Activated T-helper 1 cell treated with anti-CD3 and anti-CD28 coated beads, Interleukin-12 subunit alpha, Interleukin-12 subunit beta, Interleukin-2, Interleukin-4 antibody, amounts not matched to agents 30 ng/mL and 10 ng/mL and 1 ng/mL, durations not matched to agents 14 hours and 24 hours and 36 hours (primary cell): ENCODE results near the gene BARHL1. TPM values are rescaled to one million over a fixed set of nuclear protein-coding genes. Genes with fewer than 3 reads are reported as not detected.
A peak's percentile ranks its signal among the peaks of the same experiment; 100 is the strongest.

Experiments
- DNase-seq: peaks from one replicate; pipeline ENCODE4 v3.0.0; 2021; ENCODE audit warnings: low spot score
- H3K27ac Mint-ChIP-seq: one replicate; pipeline ENCODE4 v1.8.0; 2021; ENCODE audit warnings: mild to moderate bottlenecking, mixed read lengths
- H3K27me3 Mint-ChIP-seq: one replicate; pipeline ENCODE4 v1.8.0; 2022; ENCODE audit warnings: mild to moderate bottlenecking, moderate library complexity, mixed read lengths; ENCODE audit not compliant: insufficient read depth
- H3K36me3 Mint-ChIP-seq: one replicate; pipeline ENCODE4 v1.8.0; 2021; ENCODE audit warnings: low read depth, mixed read lengths
- H3K4me1 Mint-ChIP-seq: one replicate; pipeline ENCODE4 v1.8.0; 2021; ENCODE audit warnings: low read depth, mixed read lengths
- H3K4me3 Mint-ChIP-seq: one replicate; pipeline ENCODE4 v1.8.0; 2021; ENCODE audit warnings: mild to moderate bottlenecking, moderate library complexity, mixed read lengths
- H3K9me3 Mint-ChIP-seq: one replicate; pipeline ENCODE4 v1.8.0; 2021; ENCODE audit warnings: mixed read lengths
- intact Hi-C: fragments of 100-400 bp; cut with micrococcal nuclease; formaldehyde crosslinking; loops from one replicate; pipeline ENCODE4 v1.15.1; 2024
- total RNA-seq: library from RNA; stranded (reverse); gene quantifications from 2 replicates; pipeline ENCODE4 v1.2.3, GENCODE V29; 2022

BARHL1 gene
- total RNA-seq, 1 donor from 2014 or later = not detected

- H3K4me1 Mint-ChIP-seq = peaks cover 8% of the 10 kb centered on the region
- intact Hi-C loops = loop anchor here (5.0 kb wide), 2 partner anchors 423 to 1923 kb away; partner anchors contain the start of genes NTNG2 and PRDM12
- H3K27me3 Mint-ChIP-seq = peaks cover 72% of the 10 kb centered on the region
Observed at GRCh38 chr9:132584601-132585560, 2.5 kb downstream of the BARHL1 start.

GRCh38 chr9:132585954-132586829, 3.8 kb downstream of the BARHL1 start:
- no peak for DNase-seq
- Mint-ChIP-seq H3K27ac (peak overlapping the region; percentile 6), H3K36me3 (no peaks in the 10 kb centered on the region), H3K27me3 (peaks cover 73% of the 10 kb centered on the region), H3K9me3 (no peaks in the 10 kb centered on the region), H3K4me1 (peaks cover 8% of the 10 kb centered on the region), H3K4me3 (no peak overlapping the region)
- intact Hi-C loops = loop anchor here (5.0 kb wide), 2 partner anchors 424 to 1924 kb away; partner anchors contain the start of genes NTNG2 and PRDM12

More at GRCh38 chr9:132584601-132585560, 2.5 kb downstream of the BARHL1 start:
- no peak for DNase-seq
- H3K9me3 Mint-ChIP-seq = no peaks in the 10 kb centered on the region
- no peaks in the 10 kb centered on the region for H3K36me3 Mint-ChIP-seq
- no peak overlapping the region for H3K27ac Mint-ChIP-seq
- no peak overlapping the region for H3K4me3 Mint-ChIP-seq

- Mint-ChIP-seq H3K36me3 (peaks cover 2% of the 10 kb centered on the region), H3K9me3 (no peaks in the 10 kb centered on the region), H3K27me3 (peaks cover 73% of the 10 kb centered on the region), H3K4me1 (peaks cover 8% of the 10 kb centered on the region), H3K27ac (no peak overlapping the region), H3K4me3 (no peak overlapping the region)
- intact Hi-C loops = loop anchor here (5.0 kb wide), 2 partner anchors 425 to 1925 kb away; partner anchors contain the start of genes NTNG2 and PRDM12
- DNase-seq = no peak
Observed at GRCh38 chr9:132586830-132587591, 4.6 kb downstream of the BARHL1 start.

- Mint-ChIP-seq H3K36me3 (peaks cover 8% of the 10 kb centered on the region), H3K4me3 (no peak overlapping the region), H3K9me3 (no peaks in the 10 kb centered on the region), H3K27ac (no peak overlapping the region), H3K27me3 (peaks cover 74% of the 10 kb centered on the region), H3K4me1 (peaks cover 8% of the 10 kb centered on the region)
- intact Hi-C loops = loop anchor here (5.0 kb wide), 2 partner anchors 425 to 1925 kb away; partner anchors contain the start of genes NTNG2 and PRDM12
- DNase-seq = no peak
Observed at GRCh38 chr9:132587592-132587955, 5.2 kb downstream of the BARHL1 start.

GRCh38 chr9:132588098-132588497, 5.7 kb downstream of the BARHL1 start:
- no peak overlapping the region for H3K4me3 Mint-ChIP-seq

GRCh38 chr9:132588501-132589147, 6.2 kb downstream of the BARHL1 start:
- no peaks in the 10 kb centered on the region for H3K9me3 Mint-ChIP-seq
- H3K4me3 Mint-ChIP-seq = no peak overlapping the region
- peaks cover 66% of the 10 kb centered on the region for H3K27me3 Mint-ChIP-seq
- peaks cover 10% of the 10 kb centered on the region for H3K36me3 Mint-ChIP-seq
- peaks cover 8% of the 10 kb centered on the region for H3K4me1 Mint-ChIP-seq
- intact Hi-C loops = loop anchor here (5.0 kb wide), 2 partner anchors 426 to 1926 kb away; partner anchors contain the start of genes NTNG2 and PRDM12
- DNase-seq = no peak
- H3K27ac Mint-ChIP-seq = no peak overlapping the region

More at GRCh38 chr9:132588098-132588497, 5.7 kb downstream of the BARHL1 start:
- Mint-ChIP-seq H3K36me3 (peaks cover 8% of the 10 kb centered on the region), H3K4me1 (peaks cover 8% of the 10 kb centered on the region), H3K9me3 (no peaks in the 10 kb centered on the region), H3K27me3 (peaks cover 72% of the 10 kb centered on the region), H3K27ac (peak overlapping the region; percentile 12)
- intact Hi-C loops = loop anchor here (5.0 kb wide), 2 partner anchors 426 to 1926 kb away; partner anchors contain the start of genes NTNG2 and PRDM12
- no peak for DNase-seq

GRCh38 chr9:132589148-132590036, 7.0 kb downstream of the BARHL1 start:
- no peak overlapping the region for H3K27ac Mint-ChIP-seq

GRCh38 chr9:132590037-132590317, 7.6 kb downstream of the BARHL1 start:
- no peak for DNase-seq
- Mint-ChIP-seq H3K4me3 (no peak overlapping the region), H3K27ac (no peak overlapping the region), H3K4me1 (peaks cover 8% of the 10 kb centered on the region), H3K27me3 (peaks cover 54% of the 10 kb centered on the region), H3K9me3 (no peaks in the 10 kb centered on the region), H3K36me3 (peaks cover 11% of the 10 kb centered on the region)
- intact Hi-C loops = loop anchor here (5.0 kb wide), 1 partner anchor 212 kb away; no protein-coding TSS in a partner anchor

More at GRCh38 chr9:132589148-132590036, 7.0 kb downstream of the BARHL1 start:
- Mint-ChIP-seq H3K9me3 (no peaks in the 10 kb centered on the region), H3K36me3 (peaks cover 11% of the 10 kb centered on the region), H3K4me1 (peaks cover 8% of the 10 kb centered on the region), H3K27me3 (peaks cover 60% of the 10 kb centered on the region), H3K4me3 (no peak overlapping the region)
- intact Hi-C loops = loop anchor here (5.0 kb wide), 3 partner anchors 213 to 1927 kb away; partner anchors contain the start of genes NTNG2 and PRDM12
- no peak for DNase-seq

- H3K4me1 Mint-ChIP-seq = peaks cover 8% of the 10 kb centered on the region
- no peak overlapping the region for H3K4me3 Mint-ChIP-seq
- H3K27ac Mint-ChIP-seq = no peak overlapping the region
- no peaks in the 10 kb centered on the region for H3K9me3 Mint-ChIP-seq
- intact Hi-C loops = loop anchor here (5.0 kb wide), 1 partner anchor 212 kb away; no protein-coding TSS in a partner anchor
- H3K36me3 Mint-ChIP-seq = peaks cover 11% of the 10 kb centered on the region
- H3K27me3 Mint-ChIP-seq = peaks cover 50% of the 10 kb centered on the region
- no peak for DNase-seq
Observed at GRCh38 chr9:132590318-132591182, 8.1 kb downstream of the BARHL1 start.

GRCh38 chr9:132591244-132591643, 8.8 kb downstream of the BARHL1 start:
- DNase-seq = no peak
- Mint-ChIP-seq H3K27ac (peak overlapping the region; percentile 18), H3K9me3 (no peaks in the 10 kb centered on the region), H3K27me3 (peaks cover 43% of the 10 kb centered on the region), H3K36me3 (peaks cover 11% of the 10 kb centered on the region), H3K4me1 (peaks cover 4% of the 10 kb centered on the region), H3K4me3 (no peak overlapping the region)
- intact Hi-C loops = loop anchor here (5.0 kb wide), 1 partner anchor 211 kb away; no protein-coding TSS in a partner anchor
